Activated CD8-positive, alpha-beta memory T cell treated with anti-CD3 and anti-CD28 coated beads for 24 hours (primary cell): ENCODE measurements around the gene CDIP1.

ENCODE experiments used
- DNase-seq: peaks from one replicate; pipeline ENCODE4 v3.0.0-alpha.2; 2020

The CDIP1 gene

GRCh38 chr16:4486126-4486893 lies 52.3 kb downstream of the CDIP1 start:
- no peak for DNase-seq

DNA sequence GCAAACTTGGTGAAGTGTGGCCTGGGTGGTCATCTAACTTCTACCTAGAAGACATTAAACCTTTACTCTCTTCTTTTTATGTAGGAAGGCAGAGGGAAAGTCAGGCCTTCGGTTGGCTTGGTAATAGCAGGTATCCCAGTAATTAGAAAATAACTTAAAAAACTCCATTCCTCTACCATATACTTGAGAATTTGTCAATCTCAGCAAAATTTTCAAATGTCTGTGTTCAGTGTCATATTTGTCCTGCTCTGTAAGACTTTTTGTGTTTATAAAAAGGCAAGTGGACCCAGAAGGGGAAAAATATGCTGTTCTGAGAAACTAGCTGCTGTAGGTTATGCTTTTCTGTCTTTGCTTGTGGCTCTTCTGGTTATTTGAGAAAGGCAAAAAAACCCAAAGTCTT lies 56.6 kb downstream of the CDIP1 start:
- no peak for DNase-seq

DNA sequence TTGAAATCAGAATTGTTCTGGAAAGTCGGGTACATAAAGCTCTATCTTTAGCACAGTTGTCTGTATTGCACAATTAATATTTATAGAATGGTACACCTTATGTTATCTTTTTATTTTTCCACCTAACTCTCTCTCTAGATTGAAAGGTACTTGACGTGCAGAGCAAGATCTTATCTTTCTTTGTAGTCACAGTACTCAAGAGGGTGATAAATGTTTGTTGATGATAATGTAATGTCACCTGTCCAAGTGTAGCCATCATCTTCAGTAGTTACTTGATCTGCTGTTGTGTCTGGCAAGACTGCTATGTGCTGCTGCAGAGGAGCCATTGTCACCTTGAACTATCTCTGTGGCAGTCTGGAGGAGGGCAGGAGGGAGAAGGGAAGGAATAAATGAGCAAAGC lies 57.0 kb downstream of the CDIP1 start:
- DNase-seq: no peak

DNA sequence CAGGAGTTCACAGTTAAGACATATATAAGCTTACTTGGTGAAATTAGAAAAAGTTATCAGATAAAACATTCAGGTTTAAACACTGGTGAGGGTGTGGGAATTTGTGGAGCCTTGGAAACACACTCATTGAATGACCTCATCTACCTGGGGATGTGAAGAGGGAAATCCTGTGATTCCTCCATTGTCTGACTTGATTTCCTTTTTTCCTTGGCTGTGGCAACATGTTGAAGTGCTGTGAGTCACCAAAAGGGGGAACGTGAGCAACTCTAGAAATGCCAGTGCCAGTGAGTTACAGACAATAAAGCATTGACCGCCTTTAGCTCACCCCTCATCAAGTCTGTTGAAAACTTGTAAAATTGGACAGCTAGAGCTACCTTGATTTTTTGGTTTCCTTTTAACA lies 60.6 kb downstream of the CDIP1 start:
- DNase-seq: no peak

DNA sequence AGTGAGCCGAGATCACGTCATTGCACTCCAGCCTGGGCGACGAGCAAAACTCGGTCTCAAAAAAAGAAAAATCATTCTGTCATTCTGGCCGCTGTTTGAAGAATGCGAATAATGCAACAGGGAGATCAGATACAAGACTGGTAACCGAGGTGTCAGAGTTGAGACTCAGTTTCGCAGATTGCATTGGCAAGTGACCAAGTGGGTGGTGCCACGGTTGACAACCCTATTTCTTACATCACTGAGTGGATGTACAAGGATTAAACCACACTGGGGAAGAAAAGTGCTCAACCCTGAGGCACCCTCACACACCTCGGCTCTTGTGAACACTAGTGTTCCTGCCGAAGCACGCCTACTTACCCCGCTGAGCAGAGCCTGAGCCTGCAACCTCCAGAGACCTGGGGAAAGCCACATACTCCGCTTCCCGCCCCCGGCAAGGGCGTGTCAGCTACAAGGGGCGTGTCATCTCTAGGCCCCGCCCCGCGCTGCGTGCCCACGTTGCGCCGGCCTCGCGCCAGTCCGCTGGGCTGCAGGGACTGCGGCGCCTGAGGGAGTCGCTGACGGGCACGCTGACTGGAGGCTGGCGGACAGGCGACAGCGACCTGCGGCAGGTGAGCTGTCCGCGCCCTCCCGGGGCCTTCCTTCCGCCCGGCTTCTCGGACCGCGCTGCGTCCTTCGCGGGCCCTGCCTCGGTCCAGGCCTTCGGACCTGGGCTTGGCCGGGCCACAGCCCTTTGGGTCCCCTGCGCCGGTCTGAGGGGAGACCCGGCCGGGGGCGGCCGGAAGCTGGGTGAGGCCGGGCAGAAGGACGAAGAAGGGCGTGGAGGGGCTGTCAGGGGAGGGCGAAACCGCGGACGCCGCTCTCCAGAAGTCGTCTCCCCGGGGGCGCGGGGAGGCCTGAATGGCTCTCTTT lies 62.4 kb downstream of the CDIP1 start, which contains the start of gene HMOX2:
TSS of gene HMOX2 (plus strand) at position 519 of the 909 bp plus-strand sequence. CDS start 29,127 bp downstream, outside the sequence.
- peak; percentile 99 for DNase-seq

GRCh38 chr16:4474192-4474961 lies 64.2 kb downstream of the CDIP1 start, which contains the start of gene NMRAL1:
NMRAL1 (minus strand) TSS chr16:4474625; CDS start chr16:4474132, 493 bp downstream.
- DNase-seq: peak; percentile 92

- no peak for DNase-seq
These were observed 65.7 kb downstream of the CDIP1 start for GRCh38 chr16:4472880-4473279.

DNA sequence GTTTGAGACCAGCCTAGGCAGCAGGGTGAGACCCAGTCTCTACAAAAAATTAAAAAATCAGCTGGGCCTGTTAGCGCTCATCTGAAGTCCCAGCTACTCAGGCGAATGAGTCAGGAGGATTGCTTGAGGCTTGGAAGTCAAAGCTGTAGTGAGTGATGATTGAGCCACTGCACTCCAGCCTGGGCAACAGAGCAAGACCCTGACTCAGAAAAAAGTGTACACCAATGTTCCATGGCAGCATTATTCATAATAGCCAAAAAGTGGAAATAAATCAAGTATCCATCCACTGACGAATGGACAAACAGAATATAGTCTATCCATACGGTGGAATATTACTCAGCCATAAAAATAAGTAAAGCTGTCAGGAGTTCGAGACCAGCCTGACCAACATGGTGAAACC lies 66.7 kb downstream of the CDIP1 start:
- no peak for DNase-seq

- no peak for DNase-seq
These were observed 69.6 kb downstream of the CDIP1 start for GRCh38 chr16:4468972-4469371.

GRCh38 chr16:4467916-4468315 lies 70.7 kb downstream of the CDIP1 start:
- DNase-seq: no peak

DNA sequence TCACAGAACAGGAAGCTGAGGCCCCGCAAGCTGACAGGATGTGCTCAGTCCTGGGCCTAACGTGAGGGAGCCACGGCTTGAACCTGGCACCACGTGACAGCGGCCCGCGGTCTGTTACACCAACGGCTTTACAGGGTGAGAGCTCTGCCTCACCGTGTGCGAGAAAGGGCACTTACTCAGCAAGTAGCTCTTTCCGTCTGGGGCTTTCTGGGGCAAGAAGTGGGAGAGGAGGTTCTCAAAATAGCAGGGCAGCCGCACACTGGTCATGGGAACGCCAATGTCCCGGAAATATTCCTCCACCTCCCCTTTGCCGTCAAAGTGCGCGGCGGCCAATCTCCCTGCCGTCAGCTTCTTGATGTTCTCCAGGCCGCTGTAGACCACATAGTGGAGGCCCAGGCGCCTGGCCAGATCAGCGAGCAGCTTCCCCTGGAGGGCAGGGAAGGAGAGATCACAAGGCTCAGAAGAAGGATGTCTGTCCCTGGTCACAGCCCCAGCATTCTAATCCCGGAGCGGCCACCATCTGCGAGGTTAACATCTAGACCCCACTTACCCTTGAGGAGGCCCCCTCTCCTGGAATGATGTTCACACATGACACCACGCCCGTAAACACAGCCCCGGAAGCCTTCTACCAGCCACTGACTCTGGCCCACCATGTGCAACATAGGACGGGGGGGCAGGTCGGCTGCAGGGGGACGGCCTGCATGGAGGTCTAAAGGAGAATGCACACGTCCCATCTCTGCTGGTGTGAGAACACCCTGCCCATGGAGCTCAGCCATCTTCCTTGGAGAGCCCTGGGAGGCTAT lies 72.4 kb downstream of the CDIP1 start:
- peak; percentile 80 for DNase-seq

DNA sequence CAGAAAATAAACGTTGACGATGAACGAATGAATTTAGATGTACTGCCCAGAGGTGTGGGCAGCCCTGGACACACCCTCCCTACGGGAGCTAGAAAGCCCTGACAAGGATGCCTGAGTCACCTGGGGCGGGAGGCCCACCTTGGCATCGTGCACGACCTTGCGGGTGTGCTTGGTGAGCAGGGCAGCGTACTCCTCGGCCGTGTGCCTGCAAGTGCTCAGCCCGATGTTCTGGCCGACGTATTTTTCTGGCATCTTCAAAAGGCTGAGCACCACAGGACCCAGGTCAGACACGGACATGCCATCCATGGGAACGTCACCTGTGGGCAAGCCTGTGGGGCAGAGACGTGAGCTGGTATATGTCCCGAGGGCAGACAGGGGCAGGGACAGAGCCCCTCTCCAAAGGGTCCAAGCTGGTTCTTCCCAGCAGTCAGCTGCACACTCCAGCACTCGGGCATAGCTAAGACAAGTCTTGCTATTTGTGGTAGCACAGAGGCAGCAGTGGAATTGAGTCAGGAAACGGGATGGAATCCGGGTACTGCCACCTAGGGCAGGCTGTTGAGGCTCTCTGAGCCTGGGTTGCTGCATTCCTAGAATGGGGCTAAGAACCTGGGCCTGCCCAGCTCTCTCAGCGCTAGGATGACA lies 74.9 kb downstream of the CDIP1 start:
- DNase-seq: no peak

DNA sequence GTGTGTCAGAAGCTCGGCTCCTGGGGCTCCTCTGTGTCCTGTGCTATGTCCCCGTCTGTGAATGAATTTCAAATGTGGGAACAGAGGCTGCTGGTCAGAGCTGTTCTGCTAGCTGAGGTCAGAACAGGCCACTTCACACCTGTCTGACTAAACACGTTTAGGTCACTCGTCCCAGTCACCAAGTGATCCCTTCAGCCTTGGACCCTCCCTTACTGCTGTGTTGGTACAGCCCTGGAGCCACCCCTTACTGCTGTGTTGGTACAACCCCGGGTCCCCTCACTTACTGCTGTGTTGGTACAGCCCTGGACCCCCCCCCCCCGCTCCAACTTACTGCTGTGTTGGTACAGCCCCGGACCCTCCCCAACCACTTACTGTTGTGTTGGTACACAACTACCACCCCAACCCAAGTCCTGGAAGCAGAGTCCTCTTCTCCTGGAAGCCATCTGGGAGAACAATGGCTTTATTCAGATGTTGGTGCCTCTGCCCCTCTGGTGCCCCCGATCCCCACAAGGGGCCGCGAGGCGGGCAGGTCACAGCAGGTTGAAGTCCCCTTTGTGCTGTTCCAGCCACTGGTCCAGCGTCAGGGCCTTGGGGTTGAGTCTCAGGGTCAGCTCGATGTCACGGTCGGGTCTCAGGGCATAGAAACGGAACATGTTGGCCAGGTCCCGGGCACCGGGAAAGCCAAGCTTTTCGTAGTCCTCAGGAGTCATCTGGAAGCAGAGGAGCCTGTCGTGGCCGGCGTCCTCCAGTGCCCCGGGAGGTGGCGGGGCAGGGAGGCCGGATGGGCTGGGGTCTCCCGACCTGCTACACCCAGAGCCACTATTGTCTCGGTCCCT lies 77.1 kb downstream of the CDIP1 start:
- no peak for DNase-seq

DNA sequence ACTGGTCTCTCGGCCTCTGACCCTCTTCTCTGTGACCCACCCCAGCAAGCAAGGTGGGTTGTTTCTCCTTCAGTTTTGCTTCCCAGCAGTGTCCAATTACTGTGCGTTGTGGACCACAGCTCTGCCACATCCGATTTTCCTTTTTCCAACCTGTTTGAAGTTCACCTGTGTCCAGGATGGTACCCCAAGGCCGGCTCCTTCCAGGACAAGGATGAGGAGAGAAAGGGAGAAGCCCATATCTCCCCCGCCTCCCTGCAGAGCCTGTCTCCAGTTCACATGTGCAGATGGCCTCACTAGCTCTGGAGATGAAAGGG lies 77.7 kb downstream of the CDIP1 start:
- no peak for DNase-seq
